ENCODE results near the gene MPND.
A peak's percentile ranks its signal among the peaks of the same experiment; 100 is the strongest.

MPND gene

DNA sequence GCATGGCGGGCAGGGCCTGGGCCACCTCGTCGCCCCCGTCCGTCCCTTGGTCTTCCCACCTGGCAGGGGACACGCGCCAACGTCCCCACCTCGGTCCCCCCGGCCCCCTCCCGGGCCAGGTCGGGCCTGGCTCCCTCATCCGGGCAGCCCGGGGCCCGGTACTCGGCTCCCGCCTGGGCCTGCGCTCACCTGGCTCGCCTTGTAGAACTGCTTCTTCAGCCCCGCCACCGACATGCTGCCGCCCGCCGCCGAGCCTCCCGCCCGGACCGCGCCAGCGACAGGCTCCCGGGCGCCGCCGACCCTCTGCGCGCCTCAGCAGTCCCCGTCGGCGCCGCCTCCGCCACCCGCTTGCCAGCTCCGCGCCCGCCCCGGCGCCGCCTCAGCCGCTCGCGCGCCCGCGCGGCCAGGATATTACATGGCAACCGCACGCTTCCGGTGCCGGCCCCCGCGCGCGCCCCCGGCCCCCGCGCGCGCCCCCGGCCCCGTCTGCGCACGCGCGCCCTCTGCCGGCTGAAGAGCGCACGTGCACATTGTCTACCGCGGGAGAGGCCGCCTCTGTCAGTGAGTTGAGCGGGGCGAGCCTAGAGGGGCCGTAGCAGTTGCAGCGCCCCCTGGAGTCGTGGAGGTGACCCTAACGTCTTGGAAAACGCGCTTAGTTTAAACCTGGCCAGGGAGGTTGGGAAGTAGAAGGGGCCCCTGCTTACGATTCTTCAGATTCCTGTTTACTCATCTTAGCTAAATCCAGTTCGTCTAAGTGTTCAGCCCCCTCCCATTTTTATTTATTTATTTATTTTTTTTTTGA is 57.0 kb downstream of the MPND start, which contains the start of gene SH3GL1:
Gene SH3GL1, minus strand, starts transcription at position 413 of the 802 bp plus-strand sequence. Its CDS starts 179 bp downstream, at position 234.
- DNase-seq, result peak; percentile 24 to 93 (median 83)

DNA sequence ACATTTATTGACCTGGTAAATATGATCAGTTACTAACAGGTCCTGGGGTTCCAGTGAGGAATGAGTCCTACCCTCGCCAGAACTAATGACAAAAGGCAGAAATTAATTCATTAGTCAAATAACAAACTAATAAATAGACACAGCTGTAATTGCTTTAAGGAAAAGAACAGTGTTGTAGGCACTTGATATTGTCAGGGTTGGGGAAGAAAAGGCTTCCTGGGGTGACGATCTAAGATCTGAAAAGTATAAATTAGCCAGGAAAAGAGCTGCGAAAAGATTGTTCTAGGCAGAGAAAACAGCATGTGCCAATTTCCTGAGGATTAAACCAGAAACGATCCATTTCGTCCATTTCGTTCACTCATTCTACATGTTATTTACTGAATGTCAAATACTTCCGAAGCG is 58.4 kb downstream of the MPND start:
- no peak for DNase-seq

DNA sequence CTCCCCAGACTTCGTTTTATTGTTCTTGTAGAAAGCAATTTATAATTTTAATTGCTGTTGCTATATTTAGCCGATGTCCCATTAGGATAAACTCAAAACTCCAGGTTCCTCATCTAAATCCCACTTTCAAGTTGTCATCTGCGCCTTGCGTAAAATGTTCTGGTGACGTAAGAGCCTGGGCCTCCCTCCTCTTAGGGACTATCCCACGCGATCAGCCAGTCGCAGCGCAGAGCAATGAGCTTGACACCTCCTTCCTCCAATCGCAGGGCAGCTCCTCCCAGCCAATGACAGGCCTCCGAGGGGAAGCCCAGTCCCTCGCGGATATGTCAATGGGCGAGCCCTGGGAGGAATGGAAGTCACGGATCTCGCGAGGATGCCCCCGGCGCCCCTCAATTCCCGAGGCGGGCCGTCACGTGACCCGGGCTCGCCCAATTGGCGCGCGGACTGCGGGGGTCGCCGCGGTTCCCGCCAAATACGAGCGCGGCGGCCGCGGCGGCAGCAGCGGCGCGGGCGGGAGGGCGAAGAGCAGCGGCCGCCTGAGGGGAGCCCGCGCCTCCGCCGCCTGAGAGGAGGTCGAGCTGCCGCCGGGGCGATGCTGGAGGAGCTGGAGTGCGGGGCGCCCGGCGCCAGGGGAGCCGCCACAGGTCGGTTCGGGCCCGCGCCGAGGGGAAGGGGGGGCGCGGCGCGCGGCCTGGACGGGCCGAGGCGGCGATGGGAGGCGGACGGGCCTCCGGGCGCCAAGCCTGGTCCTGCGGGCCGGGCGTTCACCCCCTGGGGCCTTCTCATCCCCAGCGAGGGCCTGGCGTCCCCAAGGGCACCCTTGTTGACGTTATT is 59.0 kb downstream of the MPND start, which contains the start of gene CHAF1A:
Gene CHAF1A, plus strand, starts transcription at position 470 of the 834 bp plus-strand sequence. Its CDS starts 123 bp downstream, at position 593.
- DNase-seq, result peak; percentile 68 to 100 (median 99)

DNA sequence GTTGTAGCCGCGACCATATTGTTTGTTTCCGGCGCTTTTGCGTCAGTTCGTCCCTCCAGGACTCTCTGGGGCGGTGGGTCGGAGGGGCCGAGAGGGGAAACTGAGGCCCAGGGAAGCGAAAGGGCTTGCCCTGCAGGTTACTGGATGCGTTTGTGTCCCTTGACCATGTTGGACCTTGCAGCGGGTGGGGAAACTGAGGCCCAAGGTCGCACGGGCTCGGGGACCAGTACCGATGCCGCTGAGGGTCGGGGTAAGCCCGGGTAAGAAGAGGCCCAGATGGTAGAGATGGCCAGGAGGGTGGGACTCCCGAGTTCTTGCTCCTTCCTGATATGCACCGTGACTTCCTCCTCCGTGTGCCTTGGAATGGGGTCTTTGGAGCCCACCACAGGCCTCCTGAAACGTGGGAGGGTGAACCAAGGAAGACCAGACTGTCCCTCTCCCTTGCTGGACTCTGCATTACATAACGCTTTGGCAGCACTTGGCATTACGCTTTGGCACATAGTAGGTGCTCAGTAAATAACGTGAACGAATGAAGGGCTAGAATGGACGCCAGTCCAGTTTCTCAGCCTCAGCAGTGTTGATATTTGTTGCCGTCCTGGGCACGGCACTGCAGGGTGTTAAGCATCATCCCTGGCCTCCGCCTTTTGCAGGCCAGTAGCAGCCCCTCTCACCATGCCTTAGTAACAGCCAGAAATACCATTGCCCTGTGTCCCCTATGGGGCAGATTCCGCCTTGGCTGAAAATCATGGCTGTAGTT is 59.8 kb downstream of the MPND start:
- DNase-seq, result no peak

DNA sequence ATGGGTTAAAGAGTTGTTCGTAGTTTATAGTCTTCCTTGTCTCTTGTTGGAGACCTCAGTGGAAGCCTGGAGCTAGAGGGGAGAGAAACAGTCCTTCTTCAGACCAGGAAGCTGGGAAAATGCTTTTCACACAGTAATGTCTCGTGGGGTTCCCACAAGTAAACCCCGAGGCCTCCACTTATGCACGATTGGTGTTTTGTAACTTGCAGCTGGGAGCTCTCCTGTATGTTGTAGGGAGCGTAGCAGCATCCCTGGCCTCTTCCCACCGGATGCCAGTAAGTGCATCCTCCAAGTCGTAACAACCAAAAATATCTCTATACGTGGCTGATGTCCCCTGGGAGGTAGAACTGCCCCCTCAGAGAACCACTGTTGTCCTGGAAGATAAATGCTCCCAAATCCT is 62.6 kb downstream of the MPND start:
- no peak for DNase-seq

DNA sequence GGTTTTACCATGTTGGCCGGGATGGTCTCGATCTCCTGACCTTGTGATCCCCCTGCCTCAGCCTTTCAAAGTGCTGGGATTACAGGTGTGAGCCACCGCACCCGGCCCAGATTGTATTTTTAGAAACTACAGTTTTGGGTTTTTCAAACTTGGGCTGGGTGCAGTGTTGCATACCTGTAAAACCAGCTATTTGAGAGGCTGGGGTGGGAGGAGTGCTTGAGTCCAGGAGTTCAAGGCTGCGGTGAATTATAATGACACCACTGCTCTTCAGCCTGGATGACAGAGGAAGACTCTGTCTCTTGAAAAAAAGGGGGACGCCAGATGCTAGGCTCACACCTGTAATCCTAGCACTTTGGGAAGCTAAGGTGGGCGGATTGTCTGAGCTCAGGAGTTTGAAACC is 63.3 kb downstream of the MPND start:
- DNase-seq, result no peak

DNA sequence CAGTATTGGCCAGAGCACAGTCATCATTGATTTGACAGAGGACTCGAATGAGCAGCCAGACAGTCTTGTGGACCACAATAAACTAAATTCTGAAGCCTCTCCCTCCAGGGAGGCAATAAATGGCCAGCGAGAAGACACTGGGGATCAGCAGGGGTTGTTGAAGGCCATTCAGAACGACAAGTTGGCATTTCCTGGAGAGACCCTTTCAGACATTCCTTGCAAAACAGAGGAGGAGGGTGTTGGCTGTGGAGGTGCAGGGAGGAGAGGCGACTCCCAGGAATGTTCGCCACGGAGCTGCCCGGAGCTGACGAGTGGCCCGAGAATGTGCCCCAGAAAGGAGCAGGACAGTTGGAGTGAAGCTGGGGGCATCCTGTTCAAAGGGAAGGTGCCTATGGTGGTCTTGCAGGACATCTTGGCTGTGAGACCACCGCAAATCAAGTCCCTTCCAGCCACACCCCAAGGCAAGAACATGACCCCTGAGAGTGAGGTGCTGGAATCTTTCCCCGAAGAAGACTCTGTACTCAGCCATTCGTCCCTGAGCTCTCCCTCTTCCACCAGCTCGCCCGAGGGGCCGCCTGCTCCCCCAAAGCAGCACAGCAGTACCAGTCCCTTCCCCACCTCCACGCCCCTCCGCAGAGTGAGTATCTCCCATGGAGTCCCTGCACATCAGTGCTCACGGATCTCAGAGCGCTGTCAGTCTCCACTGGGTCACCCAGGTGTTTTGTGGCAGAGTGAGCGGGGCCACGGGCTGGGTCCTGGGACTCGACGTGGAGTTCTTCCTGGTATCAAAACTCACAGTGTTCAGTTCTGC is 66.0 kb downstream of the MPND start:
- DNase-seq, result no peak

All from amygdala (tissue), 56 donors.